CD4-positive, alpha-beta T cell treated with Interleukin-6 at 100 ng/mL for 8 hours (primary cell): ENCODE results near the gene TUBB4A.
"Not testable (repeated sequence)": the region's sequence is repeated elsewhere in the genome, so short reads cannot be mapped to it uniquely, and the experiment has no call there.

Experiments used
- DNase-seq: peaks from one replicate; pipeline ENCODE4 v3.0.0-alpha.2; 2020; ENCODE audit warnings: mixed read lengths, low spot score

Gene TUBB4A

GRCh38 chr19:6524311-6524710 is 22.2 kb upstream of the TUBB4A start:
- no peak for DNase-seq

DNA sequence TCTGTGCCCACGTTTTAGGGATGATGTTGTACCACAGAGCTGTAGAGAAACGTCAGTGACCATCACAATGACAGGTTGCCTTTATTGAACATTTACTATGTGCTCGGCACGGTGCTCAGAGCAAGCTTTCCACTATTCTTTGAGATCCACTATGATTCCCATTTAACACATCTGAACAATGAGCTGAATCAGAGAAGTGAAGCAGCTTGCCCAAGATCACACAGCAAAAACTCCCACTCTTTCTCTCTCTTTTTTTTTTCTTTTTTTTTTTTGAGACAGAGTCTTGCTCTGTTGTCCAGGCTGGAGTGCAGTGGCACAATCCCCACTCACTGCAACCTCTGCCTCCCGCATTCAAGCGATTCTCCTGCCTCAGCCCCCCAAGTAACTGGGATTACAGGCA is 20.6 kb upstream of the TUBB4A start:
- DNase-seq: no peak

DNA sequence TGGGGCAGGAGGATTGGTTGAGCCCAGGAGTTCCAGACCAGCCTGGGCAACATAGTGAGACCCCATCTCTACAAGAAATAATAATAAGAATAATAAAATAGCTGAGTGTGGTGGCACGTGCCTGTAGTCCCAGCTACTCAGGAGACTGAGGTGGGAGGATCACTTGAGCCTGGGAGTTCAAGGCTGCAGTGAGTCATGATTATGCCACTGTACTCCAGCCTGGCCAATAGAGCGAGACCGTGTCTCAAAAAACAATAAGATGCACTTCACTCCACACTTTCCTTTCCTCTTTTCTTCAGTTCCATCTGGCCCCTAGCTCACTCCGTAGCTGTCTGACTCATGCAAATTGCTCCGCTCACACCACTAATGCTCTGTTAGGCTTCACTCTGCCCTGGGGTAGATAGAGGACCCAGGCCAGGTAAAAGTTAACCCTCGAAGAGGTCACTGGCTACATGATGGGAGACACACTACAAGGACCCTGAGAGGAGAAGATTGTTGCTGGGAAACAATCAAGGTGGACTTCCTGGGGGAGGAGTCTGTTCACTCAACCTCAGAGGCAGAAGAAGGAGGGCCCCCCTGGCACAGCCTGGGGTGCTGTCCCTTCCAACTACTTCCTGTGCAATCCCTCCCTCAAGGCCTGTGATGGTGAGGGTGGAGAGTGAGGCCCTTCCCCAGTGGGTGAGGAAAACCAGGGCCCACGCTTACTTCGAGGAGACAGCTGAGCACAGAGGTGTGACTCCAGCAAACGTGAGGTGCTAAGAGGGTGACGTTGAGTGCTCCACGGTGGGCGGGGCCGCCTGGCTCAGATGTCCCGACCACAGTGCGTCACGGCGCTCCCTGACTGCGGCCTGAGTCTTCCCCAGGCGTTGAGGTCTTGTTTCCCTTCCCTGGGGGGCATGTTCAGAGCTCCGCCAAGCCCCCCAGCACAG is 19.9 kb upstream of the TUBB4A start:
- peak; percentile 41 for DNase-seq

DNA sequence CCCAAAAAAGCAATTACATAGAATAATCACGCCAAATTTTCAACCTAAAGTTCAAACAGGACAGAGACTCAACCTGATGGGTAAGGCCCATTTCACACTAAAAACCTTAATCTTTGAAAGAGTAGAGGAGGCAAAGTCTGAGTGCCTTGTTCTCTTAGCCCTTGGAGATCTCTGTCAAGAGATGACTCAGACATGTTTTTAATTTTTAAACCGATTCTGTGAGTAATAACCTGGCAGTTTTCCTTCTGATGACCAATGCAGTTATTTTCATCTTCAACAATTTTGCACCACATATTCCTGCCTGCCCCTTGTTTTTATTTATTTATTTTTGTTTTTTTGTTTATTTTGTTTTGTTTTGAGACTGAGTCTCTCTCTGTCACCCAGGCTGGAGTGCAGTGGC is 17.2 kb upstream of the TUBB4A start:
- no peak for DNase-seq

DNA sequence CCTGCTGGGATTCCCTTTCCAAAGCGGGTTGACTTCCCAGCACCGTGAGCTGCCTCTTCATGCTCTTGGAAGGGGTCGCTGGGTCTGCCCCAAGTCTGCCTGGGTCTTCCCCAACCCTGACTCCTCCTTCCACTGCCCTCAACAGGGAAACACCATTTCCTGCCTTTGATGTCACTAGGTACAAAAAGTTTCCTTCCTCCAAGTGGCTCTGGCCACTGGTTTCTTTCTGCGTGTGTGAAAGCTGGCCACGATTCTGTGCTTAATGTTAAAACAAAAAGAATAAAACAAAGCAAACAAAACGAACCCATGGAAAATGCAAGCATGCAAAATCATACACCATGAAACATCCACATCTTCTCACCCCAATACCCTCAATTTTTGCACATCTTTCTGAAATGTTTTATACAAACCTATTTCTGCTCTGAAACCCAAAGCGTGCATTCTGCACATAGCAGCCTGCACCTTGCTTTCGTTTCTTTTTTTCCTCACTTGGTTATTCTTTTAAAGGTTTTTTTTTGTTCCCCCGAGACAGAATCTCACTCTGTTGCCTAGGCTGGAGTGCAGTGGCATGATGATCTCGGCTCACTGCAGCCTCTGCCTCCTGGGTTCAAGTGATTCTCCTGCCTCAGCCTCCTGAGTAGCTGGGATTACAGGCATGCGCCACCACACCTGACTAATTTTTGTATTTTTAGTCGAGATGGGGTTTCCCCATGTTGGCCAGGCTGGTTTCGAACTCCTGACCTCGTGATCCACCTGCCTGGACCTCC is 16.2 kb upstream of the TUBB4A start:
- DNase-seq: no peak

- peak; percentile 87 for DNase-seq
Observed at GRCh38 chr19:6516659-6517291, 14.7 kb upstream of the TUBB4A start.

DNA sequence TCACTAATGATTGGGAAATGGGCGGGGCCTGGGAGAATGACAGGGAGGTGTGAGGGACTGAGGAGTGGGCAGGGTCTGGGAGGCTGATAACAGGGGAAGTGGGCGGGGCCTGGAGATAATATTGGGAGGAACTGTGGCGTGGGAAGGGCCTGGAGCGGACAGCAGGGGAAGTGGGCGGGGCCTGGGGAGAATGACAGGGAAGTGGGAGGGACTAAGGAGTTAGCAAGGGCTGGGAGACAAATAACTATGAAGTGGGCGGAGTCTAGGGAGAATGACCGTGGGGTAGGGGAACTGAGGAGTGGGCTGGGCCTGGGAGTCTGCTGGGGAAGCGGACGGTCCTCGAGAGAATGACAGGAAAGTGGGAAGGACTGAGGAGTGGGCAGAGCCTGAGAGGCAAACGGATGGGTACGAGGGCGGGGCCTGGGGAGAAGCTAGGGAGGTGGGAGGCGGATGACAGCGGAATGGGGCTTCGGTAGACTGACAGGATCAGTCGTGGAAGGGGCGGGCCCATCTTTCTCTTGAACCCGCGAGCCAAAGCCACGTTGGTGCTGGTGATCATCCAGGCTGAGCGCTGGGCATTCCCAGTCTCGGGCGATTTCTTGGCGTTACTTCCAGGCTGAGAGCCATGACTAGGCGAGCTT is 14.0 kb upstream of the TUBB4A start:
- peak; percentile 71 for DNase-seq

GRCh38 chr19:6514926-6515544 is 12.9 kb upstream of the TUBB4A start:
- DNase-seq: no peak

GRCh38 chr19:6514089-6514488 is 12.0 kb upstream of the TUBB4A start:
- no peak for DNase-seq

GRCh38 chr19:6510618-6511017 is 8.5 kb upstream of the TUBB4A start:
- DNase-seq: no peak

DNA sequence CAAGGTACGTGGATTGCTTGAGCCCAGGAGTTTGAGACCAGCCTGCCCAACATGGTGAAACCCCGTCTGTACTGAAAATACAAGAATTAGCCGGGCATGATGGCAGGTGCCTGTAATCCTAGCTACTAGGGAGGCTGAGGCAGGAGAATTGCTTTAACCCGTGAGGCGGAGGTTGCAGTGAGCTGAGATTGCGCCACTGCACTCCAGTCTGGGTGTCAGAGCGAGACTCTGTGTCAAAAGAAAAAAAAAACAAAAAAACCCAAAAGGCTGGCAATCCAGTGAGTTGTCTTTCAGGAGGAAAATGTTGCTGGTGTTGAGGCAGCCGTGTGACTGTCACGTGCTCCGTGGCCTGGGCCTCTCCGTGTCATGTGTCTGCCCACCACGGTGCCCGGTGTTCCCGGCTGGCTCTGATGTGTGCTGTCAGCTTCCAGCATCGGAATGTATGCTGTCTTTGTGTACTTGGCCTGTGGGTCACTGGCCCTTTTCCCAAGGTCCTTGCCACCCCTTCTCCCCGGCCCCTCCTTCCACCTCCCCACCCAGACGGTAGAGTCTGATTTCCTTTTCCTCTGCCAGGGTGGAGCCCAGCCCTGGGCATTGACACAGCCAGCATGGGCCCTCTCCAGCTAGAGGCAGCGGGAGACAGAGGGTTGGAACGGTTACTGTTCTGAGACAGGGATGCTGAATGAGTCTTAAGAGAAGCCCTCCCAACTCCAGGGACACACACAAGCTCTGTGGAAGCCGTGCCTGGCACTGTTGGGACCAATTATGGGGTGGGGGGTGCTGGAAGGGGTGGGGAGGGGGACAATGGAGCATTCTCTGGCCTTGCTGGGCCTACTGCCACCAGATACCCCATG is 7.2 kb upstream of the TUBB4A start:
- no peak for DNase-seq

DNA sequence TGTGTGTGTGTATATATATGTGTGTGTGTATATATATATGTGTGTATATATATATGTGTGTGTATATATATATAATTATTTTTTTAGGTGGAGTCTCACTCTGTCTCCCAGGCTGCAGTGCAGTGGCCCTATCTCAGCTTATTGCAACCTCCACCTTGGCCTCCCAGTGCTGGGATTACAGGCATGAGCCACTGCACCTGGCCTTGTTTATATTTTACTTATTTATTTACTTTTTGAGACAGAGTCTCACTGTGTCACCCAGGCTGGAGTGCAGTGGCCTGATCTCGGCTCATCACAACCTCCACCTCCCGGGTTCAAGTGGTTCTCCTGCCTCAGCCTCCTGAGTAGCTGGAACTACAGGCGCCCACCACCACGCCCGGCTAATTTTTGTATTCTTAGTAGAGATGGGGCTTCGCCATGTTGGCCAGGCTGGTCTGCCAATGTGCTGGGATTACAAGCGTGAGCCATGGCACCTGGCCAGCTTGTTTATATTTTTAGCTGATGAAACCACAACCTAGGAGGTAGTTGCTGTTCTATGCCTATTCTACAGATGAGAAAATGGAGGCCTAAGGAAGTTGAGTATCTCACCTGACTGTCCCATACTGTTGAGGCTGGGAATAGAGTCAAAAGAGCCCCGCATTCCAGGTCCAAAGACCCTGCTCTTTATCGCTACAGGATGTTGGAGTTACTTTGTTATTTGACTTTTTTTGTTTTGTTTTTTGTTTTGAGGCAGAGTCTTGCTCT is 6.1 kb upstream of the TUBB4A start:
- DNase-seq: not testable (repeated sequence)

DNA sequence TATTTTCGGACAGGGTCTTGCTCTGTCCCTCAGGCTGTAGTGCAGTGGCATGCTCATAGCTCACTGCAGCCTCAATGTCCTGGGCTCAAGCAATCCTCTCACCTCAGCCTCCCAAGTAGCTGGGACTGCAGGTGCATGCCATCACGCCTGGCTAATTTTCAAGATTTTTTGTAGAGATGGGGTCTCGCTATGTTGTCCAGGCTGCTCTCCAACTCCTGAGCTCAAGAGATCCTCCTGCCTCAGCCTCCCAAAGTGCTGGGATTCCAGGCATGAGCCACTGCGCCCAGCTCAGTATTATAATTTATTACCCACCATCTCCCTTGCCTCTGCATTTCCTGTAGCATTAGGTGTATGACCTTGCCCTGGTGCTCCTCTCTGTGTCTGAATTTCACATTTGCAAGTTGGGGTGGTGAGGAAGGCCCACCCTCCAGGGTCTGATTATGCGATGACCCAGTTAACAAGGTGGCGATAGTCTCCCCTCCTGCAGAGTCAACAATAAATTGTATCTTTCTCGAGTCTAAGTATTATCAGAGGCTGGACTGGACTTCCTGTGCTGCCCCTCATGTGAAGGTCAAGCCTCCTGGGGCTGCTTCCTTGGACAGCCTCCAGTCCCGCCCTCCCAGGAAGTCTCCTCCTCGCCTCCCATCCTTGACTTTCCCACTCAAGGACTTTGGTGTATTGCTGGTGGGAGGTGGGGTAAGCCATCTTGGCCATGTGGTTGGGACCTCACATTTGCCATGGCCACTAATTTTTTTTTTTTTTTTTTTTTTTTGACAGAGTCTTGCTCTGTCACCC is 1.5 kb upstream of the TUBB4A start:
- no peak for DNase-seq

GRCh38 chr19:6500837-6501739 is 1.0 kb downstream of the TUBB4A start:
- no peak for DNase-seq

GRCh38 chr19:6499052-6499790 is 2.9 kb downstream of the TUBB4A start:
- no peak for DNase-seq

GRCh38 chr19:6498294-6499036 is 3.6 kb downstream of the TUBB4A start:
- no peak for DNase-seq

DNA sequence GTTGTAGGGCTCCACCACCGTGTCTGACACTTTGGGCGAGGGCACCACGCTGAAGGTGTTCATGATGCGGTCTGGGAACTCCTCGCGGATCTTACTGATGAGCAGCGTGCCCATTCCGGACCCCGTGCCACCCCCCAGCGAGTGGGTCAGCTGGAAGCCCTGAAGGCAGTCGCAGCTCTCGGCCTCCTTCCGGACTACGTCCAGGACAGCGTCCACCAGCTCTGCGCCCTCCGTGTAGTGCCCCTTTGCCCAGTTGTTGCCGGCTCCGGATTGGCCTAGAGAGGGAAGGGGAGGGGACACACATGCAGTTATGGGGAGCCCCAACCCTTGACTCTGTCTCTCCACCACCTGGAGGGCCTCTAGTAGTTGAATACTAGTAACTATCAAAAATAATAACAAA is 6.2 kb downstream of the TUBB4A start:
- no peak for DNase-seq
